ENCODE measurements around the gene LETM1. TPM values are rescaled to one million over a fixed set of nuclear protein-coding genes. Genes with fewer than 3 reads are reported as not detected.

LETM1 gene
- total RNA-seq, 1 experiment from 2014 or later: 63.9 TPM

DNA sequence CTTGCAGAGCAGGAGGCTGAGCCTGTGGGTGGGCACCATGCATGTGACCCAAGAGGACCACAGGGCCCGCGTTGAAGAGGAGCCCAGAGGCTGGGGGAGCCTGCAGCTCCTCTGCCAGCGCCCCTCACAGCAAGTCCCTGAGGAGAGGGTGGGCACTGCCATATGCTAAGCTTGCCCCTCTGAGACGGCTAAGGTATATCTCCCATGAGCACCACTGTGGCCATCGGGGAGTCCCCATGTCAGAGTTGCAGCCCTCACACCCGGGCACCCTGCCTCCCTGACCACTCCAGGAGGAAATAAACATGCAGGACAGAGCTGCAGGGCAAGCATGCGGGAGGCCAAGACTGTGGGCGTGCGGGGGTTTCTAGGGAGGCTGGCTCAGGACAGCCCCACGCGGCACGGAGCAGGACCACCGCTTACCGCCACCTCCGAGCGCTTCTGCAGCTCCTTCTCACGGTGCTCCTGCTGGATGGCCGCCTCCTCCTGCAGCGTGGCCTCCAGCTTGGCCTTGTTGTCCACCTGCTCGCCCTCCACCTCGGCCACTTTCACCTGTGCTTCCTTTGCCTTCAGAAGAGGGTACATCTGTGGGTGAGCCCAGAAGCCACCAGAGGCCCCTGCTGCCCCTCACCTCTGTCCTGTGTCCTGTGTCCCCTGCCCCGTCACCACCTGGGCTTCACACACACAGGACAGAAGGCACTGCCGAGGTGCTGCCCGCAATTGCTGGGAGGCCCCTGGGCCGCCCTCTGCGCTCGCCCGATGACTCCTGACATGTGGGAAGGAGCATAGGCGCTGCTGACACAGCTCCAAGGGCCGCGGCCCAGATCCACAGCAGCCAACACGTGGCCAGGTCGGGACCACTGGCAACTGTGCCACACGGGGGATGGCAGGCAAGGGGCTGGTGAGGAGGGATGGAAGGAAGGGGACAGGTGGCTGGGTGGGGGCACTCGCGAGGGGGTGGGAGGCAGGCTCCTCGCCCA lies 33.1 kb downstream of the LETM1 start:
- intact Hi-C loops (cut with micrococcal nuclease; ENCODE audit: unreplicated experiment): no loop called here
- POLR2A ChIA-PET: no interaction called here
- Histone ChIP-seq H3K4me1 (no peaks in the 10 kb centered on the region), H3K9me3 (no peaks in the 10 kb centered on the region), H3K27me3 (replicated peaks; ENCODE audit: control insufficient read depth, insufficient read depth, low read length) (no peaks in the 10 kb centered on the region), H3K36me3 (ENCODE audit: control insufficient read depth, insufficient read depth, low read length) (peaks cover 1% of the 10 kb centered on the region; the same call in 1 of the 2 replicates), H3K4me3 (ENCODE audit: low read depth, low read length) (no peak overlapping the region)
- H3K4me3 Mint-ChIP-seq (ENCODE audit: unreplicated experiment): no peak overlapping the region
- H3K4me1 Mint-ChIP-seq (ENCODE audit: low read depth, unreplicated experiment): no peaks in the 10 kb centered on the region
- no peaks in the 10 kb centered on the region for H3K27me3 Mint-ChIP-seq (ENCODE audit: insufficient read depth, unreplicated experiment)
- TF ChIP-seq CTCF (IDR thresholded peaks at IDR 0.05; ENCODE audit: insufficient read depth in 1 of 2, low read depth in 1 of 2, low read length in 1 of 2, severe bottlenecking in 1 of 2, unreplicated experiment in 1 of 2): no peak
- H3K36me3 Mint-ChIP-seq (ENCODE audit: insufficient read depth, unreplicated experiment): peaks cover 53% of the 10 kb centered on the region
- no peak overlapping the region for H3K27ac Mint-ChIP-seq (ENCODE audit: unreplicated experiment)
- BruUV-seq (replicated peaks): no TSS peak
- H3K9me3 Mint-ChIP-seq (ENCODE audit: unreplicated experiment): no peaks in the 10 kb centered on the region
- CTCF ChIA-PET: no interaction called here
- DNase-seq: no peak

DNA sequence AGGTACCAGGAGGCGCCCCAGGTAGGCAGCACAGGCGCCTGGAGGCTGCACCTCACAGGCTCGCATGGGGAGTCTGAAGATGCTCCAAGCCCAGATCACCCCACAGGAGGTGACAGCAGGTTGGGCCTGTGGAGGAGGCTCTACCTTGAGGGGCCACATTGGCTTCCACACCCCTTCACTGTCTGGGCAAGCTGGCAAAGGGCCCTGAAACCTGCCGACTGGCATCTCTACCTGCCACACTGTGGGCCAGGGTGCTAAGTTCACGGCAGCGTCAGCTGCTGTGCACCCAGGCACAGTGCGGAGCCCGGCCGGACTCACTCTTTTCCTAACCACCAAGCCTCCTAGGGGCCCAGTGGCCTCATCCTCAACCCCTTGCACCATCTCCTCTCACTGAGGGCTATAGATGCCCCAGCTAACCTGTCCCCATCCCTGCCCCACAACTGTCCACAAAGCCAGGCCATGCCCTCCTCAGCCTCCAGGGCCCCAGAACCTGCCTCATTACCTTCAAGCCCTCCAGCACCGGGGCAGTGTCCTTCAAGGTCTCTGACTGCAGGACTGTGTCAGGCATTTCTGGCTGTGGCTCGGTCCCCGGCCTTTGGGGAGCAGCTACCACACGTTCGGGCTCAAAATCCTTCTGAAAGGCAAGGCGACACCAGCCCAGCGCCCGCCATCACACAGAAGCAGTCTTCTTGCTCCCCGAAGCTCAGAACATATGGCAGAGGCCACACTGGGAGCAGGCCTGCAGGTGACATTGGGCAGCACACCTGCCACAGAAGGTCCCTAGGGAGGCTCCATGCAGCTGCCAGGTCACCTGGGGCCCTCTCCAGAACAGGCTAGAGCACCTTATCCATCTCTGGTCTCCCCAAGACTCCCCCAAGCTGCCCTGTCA lies 34.0 kb downstream of the LETM1 start:
- Histone ChIP-seq H3K27me3 (replicated peaks; ENCODE audit: control insufficient read depth, insufficient read depth, low read length) (no peaks in the 10 kb centered on the region), H3K9me3 (no peaks in the 10 kb centered on the region), H3K4me3 (ENCODE audit: low read depth, low read length) (no peak overlapping the region), H3K36me3 (ENCODE audit: control insufficient read depth, insufficient read depth, low read length) (peaks cover 1% of the 10 kb centered on the region), H3K4me1 (no peaks in the 10 kb centered on the region)
- Mint-ChIP-seq H3K4me3 (ENCODE audit: unreplicated experiment) (no peak overlapping the region), H3K27ac (ENCODE audit: unreplicated experiment) (no peak overlapping the region), H3K27me3 (ENCODE audit: insufficient read depth, unreplicated experiment) (no peaks in the 10 kb centered on the region), H3K4me1 (ENCODE audit: low read depth, unreplicated experiment) (no peaks in the 10 kb centered on the region), H3K9me3 (ENCODE audit: unreplicated experiment) (no peaks in the 10 kb centered on the region), H3K36me3 (ENCODE audit: insufficient read depth, unreplicated experiment) (peaks cover 58% of the 10 kb centered on the region)
- DNase-seq: no peak
- POLR2A ChIA-PET: no interaction called here
- BruUV-seq (replicated peaks): no TSS peak
- CTCF ChIA-PET: no interaction called here
- no peak for TF ChIP-seq CTCF (IDR thresholded peaks at IDR 0.05; ENCODE audit: insufficient read depth in 1 of 2, low read depth in 1 of 2, low read length in 1 of 2, severe bottlenecking in 1 of 2, unreplicated experiment in 1 of 2)
- intact Hi-C loops (cut with micrococcal nuclease; ENCODE audit: unreplicated experiment): no loop called here

GRCh38 chr4:1819816-1820215 lies 36.1 kb downstream of the LETM1 start:
- Mint-ChIP-seq H3K27ac (ENCODE audit: unreplicated experiment) (no peak overlapping the region), H3K4me3 (ENCODE audit: unreplicated experiment) (no peak overlapping the region), H3K9me3 (ENCODE audit: unreplicated experiment) (no peaks in the 10 kb centered on the region), H3K4me1 (ENCODE audit: low read depth, unreplicated experiment) (no peaks in the 10 kb centered on the region), H3K27me3 (ENCODE audit: insufficient read depth, unreplicated experiment) (no peaks in the 10 kb centered on the region), H3K36me3 (ENCODE audit: insufficient read depth, unreplicated experiment) (peaks cover 65% of the 10 kb centered on the region)
- H3K4me1 ChIP-seq: no peaks in the 10 kb centered on the region
- H3K36me3 ChIP-seq (ENCODE audit: control insufficient read depth, insufficient read depth, low read length): peaks cover 3% of the 10 kb centered on the region
- no peak overlapping the region for H3K4me3 ChIP-seq (ENCODE audit: low read depth, low read length)
- no TSS peak for BruUV-seq (replicated peaks)
- TF ChIP-seq CTCF (IDR thresholded peaks at IDR 0.05; ENCODE audit: insufficient read depth in 1 of 2, low read depth in 1 of 2, low read length in 1 of 2, severe bottlenecking in 1 of 2, unreplicated experiment in 1 of 2): no peak
- POLR2A ChIA-PET: no interaction called here
- CTCF ChIA-PET: no interaction called here
- no peaks in the 10 kb centered on the region for H3K9me3 ChIP-seq
- DNase-seq: no peak
- no peaks in the 10 kb centered on the region for H3K27me3 ChIP-seq (replicated peaks; ENCODE audit: control insufficient read depth, insufficient read depth, low read length)
- intact Hi-C loops (cut with micrococcal nuclease; ENCODE audit: unreplicated experiment): no loop called here
